ENCODE measurements around the gene MRPL4.

MRPL4 gene

GRCh38 chr19:10290357-10290875 lies 38.4 kb downstream of the MRPL4 start:
- no peak for DNase-seq

DNA sequence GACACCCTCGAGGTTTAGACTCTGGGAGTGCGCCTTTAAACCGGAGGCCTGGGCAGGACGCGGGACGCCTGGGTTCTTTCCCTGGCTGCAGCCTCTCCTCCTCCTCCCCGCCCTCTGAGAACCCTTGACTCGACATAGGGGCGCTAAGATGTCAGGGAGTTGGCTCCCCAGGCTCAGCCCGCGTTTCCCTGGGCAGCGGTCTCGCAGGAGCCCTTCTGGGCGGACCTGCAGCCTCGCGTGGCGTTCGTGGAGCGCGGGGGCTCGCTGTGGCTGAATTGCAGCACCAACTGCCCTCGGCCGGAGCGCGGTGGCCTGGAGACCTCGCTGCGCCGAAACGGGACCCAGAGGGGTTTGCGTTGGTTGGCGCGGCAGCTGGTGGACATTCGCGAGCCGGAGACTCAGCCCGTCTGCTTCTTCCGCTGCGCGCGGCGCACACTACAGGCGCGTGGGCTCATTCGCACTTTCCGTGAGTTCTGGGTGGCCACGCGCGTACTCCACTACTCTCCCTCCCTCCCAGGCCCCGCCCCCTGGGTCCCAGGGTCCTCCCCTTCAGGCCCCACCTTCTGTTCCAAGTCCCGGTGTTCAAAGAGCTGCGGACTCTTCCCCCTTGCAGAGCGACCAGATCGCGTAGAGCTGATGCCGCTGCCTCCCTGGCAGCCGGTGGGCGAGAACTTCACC lies 39.0 kb downstream of the MRPL4 start:
- DNase-seq = peak; percentile 47

DNA sequence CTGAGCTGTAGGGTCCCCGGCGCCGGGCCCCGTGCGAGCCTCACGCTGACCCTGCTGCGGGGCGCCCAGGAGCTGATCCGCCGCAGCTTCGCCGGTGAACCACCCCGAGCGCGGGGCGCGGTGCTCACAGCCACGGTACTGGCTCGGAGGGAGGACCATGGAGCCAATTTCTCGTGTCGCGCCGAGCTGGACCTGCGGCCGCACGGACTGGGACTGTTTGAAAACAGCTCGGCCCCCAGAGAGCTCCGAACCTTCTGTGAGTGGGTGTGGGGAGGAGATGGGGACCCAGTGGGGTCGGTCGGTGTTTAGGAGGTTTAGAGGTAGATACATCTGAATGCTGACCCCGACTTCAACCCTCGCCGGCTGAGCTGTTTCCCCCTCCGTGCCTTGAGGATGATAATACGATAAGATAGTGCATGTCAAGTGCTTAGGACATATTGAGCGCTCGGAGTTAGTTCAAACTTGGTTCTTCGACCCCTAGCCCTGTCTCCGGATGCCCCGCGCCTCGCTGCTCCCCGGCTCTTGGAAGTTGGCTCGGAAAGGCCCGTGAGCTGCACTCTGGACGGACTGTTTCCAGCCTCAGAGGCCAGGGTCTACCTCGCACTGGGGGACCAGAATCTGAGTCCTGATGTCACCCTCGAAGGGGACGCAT lies 39.7 kb downstream of the MRPL4 start:
- DNase-seq = no peak

DNA sequence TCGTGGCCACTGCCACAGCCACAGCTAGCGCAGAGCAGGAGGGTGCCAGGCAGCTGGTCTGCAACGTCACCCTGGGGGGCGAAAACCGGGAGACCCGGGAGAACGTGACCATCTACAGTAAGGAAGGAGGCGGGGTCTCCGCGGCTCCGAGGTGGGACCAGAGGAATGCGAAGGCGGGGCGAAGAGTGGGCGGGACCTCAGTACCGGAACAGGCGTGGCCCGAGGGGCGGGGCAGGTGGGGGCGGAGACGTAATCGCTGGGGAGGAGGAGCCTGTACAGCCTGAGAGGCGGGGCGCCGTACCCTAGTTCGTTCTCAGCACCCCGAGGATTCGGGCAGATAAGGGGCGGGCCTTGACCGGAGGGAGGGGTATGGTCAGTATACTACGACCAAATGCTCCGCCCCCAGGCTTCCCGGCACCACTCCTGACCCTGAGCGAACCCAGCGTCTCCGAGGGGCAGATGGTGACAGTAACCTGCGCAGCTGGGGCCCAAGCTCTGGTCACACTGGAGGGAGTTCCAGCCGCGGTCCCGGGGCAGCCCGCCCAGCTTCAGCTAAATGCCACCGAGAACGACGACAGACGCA lies 40.3 kb downstream of the MRPL4 start:
- peak; percentile 67 for DNase-seq

DNA sequence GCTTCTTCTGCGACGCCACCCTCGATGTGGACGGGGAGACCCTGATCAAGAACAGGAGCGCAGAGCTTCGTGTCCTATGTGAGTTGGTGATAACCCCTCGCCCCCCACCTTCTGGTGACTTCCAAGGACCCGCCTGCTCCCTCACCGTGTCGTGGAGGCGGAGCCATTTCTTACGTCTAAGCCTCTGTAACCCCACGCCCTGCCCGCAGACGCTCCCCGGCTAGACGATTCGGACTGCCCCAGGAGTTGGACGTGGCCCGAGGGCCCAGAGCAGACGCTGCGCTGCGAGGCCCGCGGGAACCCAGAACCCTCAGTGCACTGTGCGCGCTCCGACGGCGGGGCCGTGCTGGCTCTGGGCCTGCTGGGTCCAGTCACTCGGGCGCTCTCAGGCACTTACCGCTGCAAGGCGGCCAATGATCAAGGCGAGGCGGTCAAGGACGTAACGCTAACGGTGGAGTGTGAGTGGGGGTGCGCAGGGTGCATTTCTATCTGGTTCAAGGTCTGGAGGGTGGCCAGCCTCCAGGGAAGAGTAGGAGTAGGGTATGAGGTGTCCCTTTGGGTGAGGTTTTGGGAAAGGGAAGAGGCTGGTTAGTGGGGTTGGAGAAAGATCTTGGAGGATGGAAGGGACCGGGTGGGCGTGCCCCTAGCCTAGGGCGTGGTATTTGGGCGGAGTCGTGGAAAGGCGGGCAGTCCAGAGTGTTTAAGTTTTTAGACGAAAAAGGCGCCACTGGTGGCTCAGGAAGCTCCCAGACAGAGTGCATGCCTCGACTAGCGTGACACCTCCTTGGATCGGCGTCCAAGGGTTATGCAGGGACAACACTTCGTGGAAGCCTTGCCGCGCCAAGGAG lies 41.0 kb downstream of the MRPL4 start:
- no peak for DNase-seq

- DNase-seq = no peak
Observed at GRCh38 chr19:10293637-10294367, 41.8 kb downstream of the MRPL4 start.

DNA sequence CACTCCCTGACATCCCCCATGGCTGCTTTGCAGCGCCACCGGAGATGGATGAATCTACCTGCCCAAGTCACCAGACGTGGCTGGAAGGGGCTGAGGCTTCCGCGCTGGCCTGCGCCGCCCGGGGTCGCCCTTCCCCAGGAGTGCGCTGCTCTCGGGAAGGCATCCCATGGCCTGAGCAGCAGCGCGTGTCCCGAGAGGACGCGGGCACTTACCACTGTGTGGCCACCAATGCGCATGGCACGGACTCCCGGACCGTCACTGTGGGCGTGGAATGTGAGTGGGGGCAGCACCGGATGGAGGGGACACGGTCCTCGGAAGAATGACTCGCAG lies 42.3 kb downstream of the MRPL4 start:
- no peak for DNase-seq

- peak; percentile 68 for DNase-seq
Observed at GRCh38 chr19:10295305-10295846, 43.4 kb downstream of the MRPL4 start.

DNA sequence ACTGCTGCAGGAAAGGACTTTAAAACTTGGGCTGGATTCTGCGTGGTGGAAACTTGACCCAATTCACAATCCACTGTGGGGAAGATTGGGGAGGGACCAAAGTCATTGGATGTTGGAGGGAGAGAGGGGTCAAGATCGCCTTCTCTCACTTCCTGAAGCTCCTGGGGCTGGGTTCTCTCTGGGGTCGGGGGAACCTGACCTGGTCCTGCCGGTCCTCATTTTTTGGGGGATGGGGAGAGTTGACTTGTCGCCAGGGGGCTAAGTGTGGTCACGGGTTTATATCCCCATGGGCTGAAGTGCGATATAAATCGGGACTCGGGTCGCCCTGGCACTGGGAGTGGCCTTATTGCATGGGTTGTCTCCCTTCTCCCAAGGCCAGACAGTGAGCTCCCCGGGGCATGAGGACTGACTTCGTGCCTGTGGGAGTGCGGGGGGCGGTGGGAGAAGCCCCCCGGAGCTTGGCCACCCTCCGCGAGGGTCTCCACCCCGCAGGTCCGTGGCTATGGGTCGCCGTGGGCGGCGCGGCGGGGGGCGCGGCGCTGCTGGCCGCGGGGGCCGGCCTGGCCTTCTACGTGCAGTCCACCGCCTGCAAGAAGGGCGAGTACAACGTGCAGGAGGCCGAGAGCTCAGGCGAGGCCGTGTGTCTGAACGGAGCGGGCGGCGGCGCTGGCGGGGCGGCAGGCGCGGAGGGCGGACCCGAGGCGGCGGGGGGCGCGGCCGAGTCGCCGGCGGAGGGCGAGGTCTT lies 44.0 kb downstream of the MRPL4 start:
- DNase-seq = no peak

DNA sequence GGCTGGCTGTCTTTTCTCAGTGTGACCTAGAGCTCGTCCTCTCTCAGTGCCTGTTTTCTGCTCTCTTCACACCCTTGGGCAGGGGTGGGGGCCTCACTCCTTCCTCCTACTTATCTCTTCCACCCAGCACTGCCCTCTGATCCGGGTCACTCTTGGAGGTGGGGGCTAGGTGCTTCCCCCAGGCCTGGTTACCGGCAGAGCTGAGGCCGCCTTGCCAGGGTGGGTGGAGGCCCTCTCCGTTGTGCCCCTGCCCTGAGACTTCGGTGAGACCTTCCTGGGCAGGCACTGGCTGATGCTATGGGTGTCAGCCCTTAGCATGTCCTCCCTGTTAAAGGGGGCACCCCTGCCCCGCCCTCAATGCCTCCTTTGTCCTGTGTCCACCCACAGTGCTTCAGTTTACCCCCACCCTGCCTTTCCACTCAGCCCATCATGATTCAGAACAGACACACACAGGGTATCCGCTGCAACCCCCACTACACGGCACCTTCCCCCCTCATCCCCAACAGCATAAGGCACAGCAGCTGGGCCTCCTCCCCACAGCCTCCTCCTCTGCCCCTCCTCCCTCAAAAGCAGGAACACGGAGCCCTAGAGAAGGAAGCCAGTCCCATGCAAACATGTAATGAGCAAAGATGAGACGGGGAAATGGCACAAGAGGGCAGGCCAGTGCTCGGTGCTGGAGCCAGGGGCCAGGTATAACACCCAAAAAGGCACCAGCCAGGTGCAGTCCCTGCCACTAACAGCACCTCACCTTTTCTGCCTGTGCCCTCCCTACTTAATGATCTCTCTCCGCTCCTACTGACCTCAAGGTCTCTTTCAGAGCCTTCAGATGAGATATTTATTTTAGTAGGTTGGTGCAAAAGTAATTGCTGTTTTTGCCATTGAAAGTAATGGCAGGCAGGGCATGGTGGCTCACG lies 47.8 kb downstream of the MRPL4 start:
- DNase-seq = no peak

GRCh38 chr19:10305139-10305806 lies 53.3 kb downstream of the MRPL4 start:
- no peak for DNase-seq

DNA sequence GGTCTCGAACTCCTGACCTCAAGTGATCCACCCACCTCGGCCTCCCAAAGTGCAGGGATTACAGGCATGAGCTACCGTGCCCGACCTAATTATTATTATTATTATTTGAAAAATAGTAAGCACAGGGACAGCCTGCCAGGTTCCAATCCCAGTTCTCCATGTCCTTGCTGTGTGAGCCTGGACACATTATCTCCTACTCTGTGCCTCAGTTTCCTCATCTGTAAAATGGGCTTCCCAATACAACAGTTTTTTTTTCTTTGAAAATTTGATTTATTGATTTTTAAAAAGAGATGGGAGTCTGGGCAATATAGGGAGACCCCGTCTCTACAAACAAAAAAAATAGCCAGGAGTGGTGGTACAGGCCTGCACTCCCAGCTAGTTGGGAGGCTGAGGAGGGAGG lies 54.3 kb downstream of the MRPL4 start:
- no peak for DNase-seq

GRCh38 chr19:10309423-10309822 lies 57.4 kb downstream of the MRPL4 start, which contains the start of gene ZGLP1:
ZGLP1 (minus strand) TSS chr19:10309815.
- DNase-seq = no peak
